Stimulated activated memory B cell treated with anti-CD40 and anti-IgM and Interleukin-4, amounts not matched to agents 10 μg/mL and 1 μg/mL and 100 μg/mL, for 72 hours (primary cell): ENCODE measurements around the gene SEC14L6.

ENCODE experiments used
- ATAC-seq: fragments of 150-1000 bp; cut with Tn5 transposase; 2 replicates; pipeline ENCODE4 v1.10.0; 2021
- H3K27ac Mint-ChIP-seq: one replicate; pipeline ENCODE4 v1.8.0; 2022; ENCODE audit warnings: mild to moderate bottlenecking, mixed read lengths
- H3K27me3 Mint-ChIP-seq: one replicate; pipeline ENCODE4 v1.8.0; 2022; ENCODE audit warnings: mixed read lengths
- H3K36me3 Mint-ChIP-seq: one replicate; pipeline ENCODE4 v1.8.0; 2022; ENCODE audit warnings: mixed read lengths
- H3K4me1 Mint-ChIP-seq: one replicate; pipeline ENCODE4 v1.8.0; 2022; ENCODE audit warnings: mixed read lengths
- H3K4me3 Mint-ChIP-seq: one replicate; pipeline ENCODE4 v1.8.0; 2022; ENCODE audit warnings: mild to moderate bottlenecking, moderate library complexity, mixed read lengths
- H3K9me3 Mint-ChIP-seq: one replicate; pipeline ENCODE4 v1.8.0; 2022; ENCODE audit warnings: mixed read lengths

Gene SEC14L6

DNA sequence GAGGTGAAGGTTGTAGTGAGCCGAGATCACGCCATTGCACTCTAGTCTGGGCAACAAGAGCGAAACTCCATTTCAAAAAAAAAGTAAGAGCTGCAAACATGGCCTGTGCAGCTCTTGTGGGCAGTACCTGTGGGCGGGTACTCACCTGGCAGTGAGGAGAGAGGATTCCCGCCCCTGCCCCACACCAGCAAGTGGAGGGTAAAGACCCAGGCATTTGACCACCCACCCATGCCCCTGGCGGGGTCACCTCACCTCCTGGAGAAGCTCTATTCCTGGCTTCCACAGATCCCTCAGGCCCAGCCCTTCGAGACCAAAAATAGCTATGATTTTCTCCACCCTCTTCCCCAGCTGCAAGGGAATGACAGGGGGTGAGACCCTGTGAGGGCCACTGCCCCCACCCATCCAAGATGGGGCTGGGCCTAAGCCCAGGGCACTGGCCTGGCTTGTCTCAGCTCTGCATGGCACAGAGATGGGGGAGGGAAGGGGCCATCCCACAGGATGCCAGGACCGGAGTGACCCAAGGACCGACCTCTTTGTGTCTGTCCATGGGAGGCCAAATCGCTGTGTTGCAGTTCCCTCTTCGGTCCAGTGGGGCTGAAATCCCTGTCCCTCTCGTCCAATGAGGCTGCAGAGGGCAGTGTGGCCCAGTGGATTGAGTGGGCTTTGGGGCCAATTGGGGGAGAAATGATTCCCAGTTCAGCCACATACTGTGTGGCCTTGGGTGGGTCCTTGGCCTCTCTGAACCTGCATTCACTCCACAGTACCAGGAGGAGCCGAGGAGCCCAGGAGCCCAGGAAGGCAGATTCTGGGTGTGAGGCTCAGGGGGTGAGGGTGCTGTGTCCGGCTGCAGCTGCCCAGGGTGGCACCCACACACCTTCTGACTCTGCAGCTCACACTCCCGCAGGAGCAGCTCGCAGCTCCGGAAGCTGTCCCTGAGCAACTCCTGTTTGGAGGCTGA lies 14.6 kb downstream of the SEC14L6 start:
- H3K36me3 Mint-ChIP-seq, result no peaks in the 10 kb centered on the region
- H3K27me3 Mint-ChIP-seq, result peaks cover 31% of the 10 kb centered on the region
- no peaks in the 10 kb centered on the region for H3K9me3 Mint-ChIP-seq
- no peak overlapping the region for H3K4me3 Mint-ChIP-seq
- H3K27ac Mint-ChIP-seq, result no peak overlapping the region
- no peak for ATAC-seq
- H3K4me1 Mint-ChIP-seq, result peaks cover 14% of the 10 kb centered on the region

DNA sequence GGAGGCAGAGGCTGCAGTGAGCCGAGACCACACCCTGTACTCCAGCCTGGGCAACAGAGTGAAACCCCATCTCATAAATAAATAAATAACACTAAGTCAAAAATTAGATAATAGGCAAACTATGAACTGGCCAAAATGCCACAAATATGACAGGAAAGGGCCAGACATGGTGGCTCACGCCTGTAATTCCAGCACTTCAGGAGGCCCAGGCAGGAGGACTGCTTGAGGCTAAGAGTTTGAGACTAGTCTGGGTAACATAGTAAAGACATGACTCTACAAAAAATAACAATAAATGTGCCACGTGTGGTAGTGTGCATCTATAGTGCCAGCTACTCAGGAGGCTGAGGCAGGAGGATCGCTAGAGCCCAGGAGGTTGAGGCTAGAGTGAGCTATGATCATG lies 19.9 kb downstream of the SEC14L6 start:
- no peaks in the 10 kb centered on the region for H3K9me3 Mint-ChIP-seq
- no peaks in the 10 kb centered on the region for H3K4me1 Mint-ChIP-seq
- peaks cover 41% of the 10 kb centered on the region for H3K27me3 Mint-ChIP-seq
- no peak overlapping the region for H3K4me3 Mint-ChIP-seq
- H3K27ac Mint-ChIP-seq, result no peak overlapping the region
- no peak for ATAC-seq
- no peaks in the 10 kb centered on the region for H3K36me3 Mint-ChIP-seq

DNA sequence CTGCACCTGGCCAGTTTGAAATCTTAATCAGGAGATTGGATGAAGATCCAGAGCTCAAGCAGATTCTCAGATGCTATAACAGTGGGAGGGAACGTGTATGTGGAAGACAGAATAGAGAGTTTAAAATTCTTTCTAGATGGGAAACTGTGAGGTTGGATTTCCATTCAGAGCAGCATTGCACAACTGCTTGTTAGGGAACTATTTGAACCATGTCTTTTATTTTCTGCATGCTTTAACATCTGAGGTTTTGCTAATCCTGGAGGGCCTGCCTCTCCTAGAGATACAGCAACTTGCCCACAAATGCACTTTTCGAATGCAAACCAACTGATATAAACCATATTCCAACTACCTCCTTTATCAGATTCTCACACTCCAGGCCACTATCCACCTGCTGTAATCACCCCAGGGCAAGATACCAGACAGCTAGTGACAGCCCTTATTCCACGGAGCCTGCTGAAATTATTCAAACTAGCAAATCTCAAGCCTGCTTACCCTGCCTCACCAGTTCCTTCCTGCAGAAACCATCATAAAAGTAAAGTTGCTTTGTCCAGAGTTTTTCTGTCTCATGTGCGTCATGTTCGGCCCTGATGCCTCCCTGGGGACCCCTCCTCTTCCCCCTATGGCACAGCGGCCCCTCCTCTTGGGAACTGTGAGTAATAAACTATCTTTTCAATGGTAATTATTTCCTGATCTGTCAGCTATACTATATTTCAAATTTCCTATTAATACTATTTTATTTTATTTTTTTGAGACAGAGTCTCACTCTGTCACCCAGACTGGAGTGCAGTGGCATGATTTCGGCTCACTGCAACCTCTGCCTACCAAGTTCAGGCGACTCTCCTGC lies 22.7 kb downstream of the SEC14L6 start:
- Mint-ChIP-seq H3K27me3 (peaks cover 45% of the 10 kb centered on the region), H3K9me3 (no peaks in the 10 kb centered on the region)

DNA sequence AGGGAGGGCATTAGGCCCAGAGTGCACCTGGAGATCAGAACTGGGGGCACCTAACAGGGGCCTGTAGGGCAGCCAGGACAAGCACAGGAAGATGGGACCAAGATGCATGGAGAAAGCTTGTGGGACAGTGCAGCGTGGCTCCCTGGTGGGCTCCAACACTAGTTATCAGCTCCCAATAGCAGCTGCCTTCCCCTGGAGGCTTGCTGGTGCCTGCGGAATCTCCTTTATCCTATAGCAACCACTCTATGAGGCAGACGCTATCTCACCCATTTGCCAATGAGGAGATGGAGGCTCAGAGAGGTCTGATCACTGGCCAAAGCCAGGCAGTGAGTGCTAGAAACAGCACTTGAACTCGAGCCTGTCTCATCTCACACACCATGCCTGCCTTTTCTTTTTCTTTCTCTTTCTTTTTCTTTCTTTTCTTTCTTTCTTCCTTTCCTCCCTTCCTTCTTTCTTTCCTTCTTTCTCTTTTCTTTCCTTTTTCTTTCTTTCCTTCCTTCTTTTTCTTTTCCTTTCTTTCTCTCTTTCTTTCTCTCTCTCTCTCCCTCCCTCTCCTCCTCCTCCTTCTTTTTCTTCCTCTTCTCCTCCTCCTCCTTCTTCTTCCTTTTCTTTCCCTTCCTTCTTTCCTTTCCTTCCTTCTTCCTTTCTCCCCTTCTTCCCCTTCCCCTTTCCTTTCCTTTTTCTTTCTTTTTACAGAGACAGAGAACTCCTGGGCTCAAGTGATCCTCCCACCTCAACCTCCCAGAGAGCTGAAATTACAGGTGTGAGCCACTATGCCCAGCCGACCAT lies 25.0 kb downstream of the SEC14L6 start:
- H3K9me3 Mint-ChIP-seq, result no peaks in the 10 kb centered on the region
- H3K4me3 Mint-ChIP-seq, result no peak overlapping the region
- no peaks in the 10 kb centered on the region for H3K36me3 Mint-ChIP-seq
- H3K27me3 Mint-ChIP-seq, result peaks cover 39% of the 10 kb centered on the region
- no peak overlapping the region for H3K27ac Mint-ChIP-seq
- H3K4me1 Mint-ChIP-seq, result no peaks in the 10 kb centered on the region
- ATAC-seq, result no peak

More for the DNA sequence above, 22.7 kb downstream of the SEC14L6 start:
- Mint-ChIP-seq H3K4me3 (no peak overlapping the region), H3K27ac (no peak overlapping the region), H3K36me3 (no peaks in the 10 kb centered on the region), H3K4me1 (no peaks in the 10 kb centered on the region)
- no peak for ATAC-seq

DNA sequence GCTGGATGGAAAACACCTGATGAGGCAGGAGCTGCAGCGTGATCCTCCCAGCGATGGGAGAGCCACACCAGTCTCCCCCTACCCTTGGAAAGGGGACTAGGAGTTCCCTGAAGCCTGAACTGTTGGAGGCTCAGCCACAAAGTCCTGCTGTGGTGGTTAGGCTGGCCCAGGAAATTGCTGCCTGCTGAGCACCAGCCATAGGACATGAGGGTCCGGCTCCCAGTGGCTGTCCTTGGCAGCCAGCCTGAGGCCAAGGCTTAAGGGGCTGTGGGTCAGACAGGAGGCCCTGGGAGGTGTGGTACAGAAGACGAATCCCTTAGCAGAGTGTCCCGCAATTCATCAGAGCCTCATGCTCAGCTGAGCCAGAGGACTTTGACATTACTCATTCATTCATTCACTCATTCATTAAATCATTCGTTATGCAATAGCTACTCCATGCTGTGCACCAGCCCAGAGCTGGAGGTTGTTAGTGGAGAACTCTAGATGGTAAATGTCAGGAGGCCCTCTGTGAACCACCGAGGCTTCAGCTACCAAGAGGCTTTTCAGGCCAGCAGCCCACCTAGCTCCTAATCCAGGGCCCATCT lies 26.6 kb downstream of the SEC14L6 start:
- Mint-ChIP-seq H3K36me3 (no peaks in the 10 kb centered on the region), H3K27me3 (peaks cover 29% of the 10 kb centered on the region), H3K27ac (no peak overlapping the region), H3K4me1 (no peaks in the 10 kb centered on the region), H3K4me3 (no peak overlapping the region), H3K9me3 (no peaks in the 10 kb centered on the region)
- no peak for ATAC-seq

DNA sequence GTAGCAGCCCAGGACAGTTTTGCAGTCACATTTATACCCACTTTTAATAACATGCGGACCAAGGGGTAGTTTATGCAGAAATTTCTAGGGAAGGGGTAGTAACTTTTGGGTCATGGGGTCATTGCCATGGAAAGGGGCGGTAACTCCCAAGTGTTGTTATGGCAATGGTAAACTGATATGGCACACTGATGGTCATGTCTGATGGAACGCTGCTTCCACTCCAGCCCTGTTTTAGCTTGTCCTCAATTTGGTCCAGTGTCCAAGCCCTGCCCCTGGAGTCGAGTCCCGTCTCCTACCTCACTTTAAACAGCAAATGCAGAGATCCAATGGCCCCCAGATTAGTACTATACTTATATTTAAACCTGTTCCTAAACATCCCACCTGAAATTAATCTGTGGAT lies 29.8 kb downstream of the SEC14L6 start:
- Mint-ChIP-seq H3K4me3 (no peak overlapping the region), H3K27me3 (peaks cover 29% of the 10 kb centered on the region), H3K27ac (no peak overlapping the region), H3K9me3 (peaks cover 3% of the 10 kb centered on the region), H3K4me1 (no peaks in the 10 kb centered on the region), H3K36me3 (no peaks in the 10 kb centered on the region)
- no peak for ATAC-seq

DNA sequence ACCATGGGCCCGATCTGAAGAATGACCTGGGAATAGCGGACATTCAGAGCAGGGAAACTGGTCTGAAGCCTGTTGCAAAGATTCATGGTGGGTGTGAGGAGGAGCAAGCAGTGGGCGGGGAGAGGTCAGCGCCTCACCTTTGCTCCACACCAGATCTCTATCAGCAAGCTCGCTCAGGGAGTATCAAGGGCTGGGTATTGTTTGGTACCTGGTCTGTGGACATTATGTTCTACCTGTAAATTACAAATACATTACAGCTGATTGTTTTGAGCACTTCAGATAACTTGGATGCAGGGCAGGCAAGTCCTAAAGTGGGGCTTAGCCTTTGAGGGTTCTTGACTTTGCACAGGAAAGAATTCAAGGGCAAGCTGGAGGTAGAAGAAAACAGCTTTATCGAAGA lies 30.3 kb downstream of the SEC14L6 start:
- H3K27ac Mint-ChIP-seq, result no peak overlapping the region
- H3K4me1 Mint-ChIP-seq, result no peaks in the 10 kb centered on the region
- no peak overlapping the region for H3K4me3 Mint-ChIP-seq
- peaks cover 25% of the 10 kb centered on the region for H3K27me3 Mint-ChIP-seq
- no peaks in the 10 kb centered on the region for H3K36me3 Mint-ChIP-seq
- H3K9me3 Mint-ChIP-seq, result peaks cover 3% of the 10 kb centered on the region
- no peak for ATAC-seq

DNA sequence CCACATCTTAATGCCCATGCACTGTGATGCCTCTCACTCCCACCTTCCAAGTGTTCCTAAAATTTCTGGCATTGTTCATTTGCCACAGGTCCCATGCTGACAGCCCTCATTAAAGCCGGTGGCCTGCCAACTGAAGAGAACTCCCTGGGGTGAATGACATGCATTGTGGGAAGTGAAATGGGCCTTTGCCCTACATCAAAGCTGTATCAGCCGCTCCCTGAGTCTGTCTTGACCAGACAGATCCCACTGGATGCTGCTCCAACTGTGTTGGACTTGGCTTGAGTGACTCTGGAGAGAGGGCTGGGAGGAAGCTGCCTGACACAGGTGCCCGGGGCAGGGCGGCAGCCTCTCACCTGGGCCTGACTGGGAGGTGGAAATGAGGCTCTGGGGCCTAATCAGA lies 32.3 kb downstream of the SEC14L6 start:
- ATAC-seq, result peak; percentile 31
- no peak overlapping the region for H3K4me3 Mint-ChIP-seq
- no peak overlapping the region for H3K27ac Mint-ChIP-seq
- H3K4me1 Mint-ChIP-seq, result no peaks in the 10 kb centered on the region
- H3K27me3 Mint-ChIP-seq, result peaks cover 30% of the 10 kb centered on the region
- H3K9me3 Mint-ChIP-seq, result peaks cover 3% of the 10 kb centered on the region
- H3K36me3 Mint-ChIP-seq, result no peaks in the 10 kb centered on the region

DNA sequence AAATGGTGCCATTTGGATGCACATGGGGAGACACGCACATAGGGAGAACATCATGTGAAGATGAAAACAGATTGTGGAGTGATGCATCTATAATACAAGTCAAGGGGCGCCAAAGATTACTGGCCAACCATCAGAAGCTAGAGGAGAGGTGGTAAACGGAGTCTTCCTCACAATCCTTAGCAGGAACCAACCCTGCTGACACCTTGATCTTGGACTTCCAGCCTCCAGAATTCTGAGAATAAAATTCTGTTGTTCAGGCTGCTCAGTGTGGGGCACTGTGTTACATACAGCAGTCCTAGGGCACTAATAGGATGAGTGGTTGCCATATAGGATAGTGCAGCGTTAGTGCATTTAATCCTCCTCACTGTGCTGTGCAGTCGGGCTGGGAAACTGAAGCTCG lies 33.1 kb downstream of the SEC14L6 start:
- no peak overlapping the region for H3K4me3 Mint-ChIP-seq
- no peak for ATAC-seq
- no peaks in the 10 kb centered on the region for H3K36me3 Mint-ChIP-seq
- peaks cover 30% of the 10 kb centered on the region for H3K27me3 Mint-ChIP-seq
- peaks cover 3% of the 10 kb centered on the region for H3K9me3 Mint-ChIP-seq
- H3K27ac Mint-ChIP-seq, result no peak overlapping the region
- no peaks in the 10 kb centered on the region for H3K4me1 Mint-ChIP-seq

DNA sequence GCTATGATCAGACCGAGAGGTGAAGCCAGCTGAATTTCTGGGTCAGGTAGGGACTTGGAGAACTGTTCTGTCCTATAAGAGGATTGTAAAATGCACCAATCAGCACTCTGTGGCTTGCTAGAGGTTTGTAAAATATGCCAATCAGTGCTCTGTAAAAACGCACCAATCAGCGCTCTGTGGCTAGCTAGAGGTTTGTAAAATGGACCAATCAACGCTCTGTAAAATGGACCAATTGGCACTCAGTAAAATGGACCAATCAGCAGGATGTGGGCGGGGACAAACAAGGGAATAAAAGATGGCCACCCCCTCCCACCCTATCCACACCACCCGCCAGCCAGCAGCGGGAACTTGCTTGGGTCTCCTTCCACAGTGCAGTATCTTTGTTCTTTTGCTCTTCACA lies 34.6 kb downstream of the SEC14L6 start:
- H3K9me3 Mint-ChIP-seq, result peaks cover 3% of the 10 kb centered on the region
- H3K27me3 Mint-ChIP-seq, result peaks cover 32% of the 10 kb centered on the region
- no peaks in the 10 kb centered on the region for H3K36me3 Mint-ChIP-seq
- H3K4me1 Mint-ChIP-seq, result no peaks in the 10 kb centered on the region
- H3K27ac Mint-ChIP-seq, result no peak overlapping the region
- no peak for ATAC-seq
- H3K4me3 Mint-ChIP-seq, result no peak overlapping the region

DNA sequence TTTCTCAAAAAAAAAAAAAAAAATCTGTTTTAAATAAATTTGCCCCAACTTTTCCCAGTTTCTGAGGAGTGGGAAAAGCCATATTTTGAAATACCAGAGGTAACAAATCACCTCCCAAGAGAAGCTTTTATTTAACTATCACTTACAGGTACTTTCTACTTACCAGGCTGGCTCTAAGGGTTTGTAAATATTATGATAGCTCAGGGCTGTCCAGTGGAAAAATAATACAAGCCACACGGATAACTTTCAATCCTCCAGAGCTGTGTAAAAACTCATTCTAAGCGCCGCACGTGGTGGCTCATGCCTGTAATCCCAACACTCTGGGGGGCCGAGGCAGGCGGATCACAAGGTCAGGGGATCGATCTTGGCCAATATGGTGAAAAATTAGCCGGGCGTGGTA lies 35.4 kb downstream of the SEC14L6 start:
- H3K4me1 Mint-ChIP-seq, result no peaks in the 10 kb centered on the region
- no peak overlapping the region for H3K4me3 Mint-ChIP-seq
- H3K36me3 Mint-ChIP-seq, result no peaks in the 10 kb centered on the region
- H3K9me3 Mint-ChIP-seq, result peaks cover 3% of the 10 kb centered on the region
- ATAC-seq, result no peak
- H3K27ac Mint-ChIP-seq, result no peak overlapping the region
- H3K27me3 Mint-ChIP-seq, result peaks cover 40% of the 10 kb centered on the region

DNA sequence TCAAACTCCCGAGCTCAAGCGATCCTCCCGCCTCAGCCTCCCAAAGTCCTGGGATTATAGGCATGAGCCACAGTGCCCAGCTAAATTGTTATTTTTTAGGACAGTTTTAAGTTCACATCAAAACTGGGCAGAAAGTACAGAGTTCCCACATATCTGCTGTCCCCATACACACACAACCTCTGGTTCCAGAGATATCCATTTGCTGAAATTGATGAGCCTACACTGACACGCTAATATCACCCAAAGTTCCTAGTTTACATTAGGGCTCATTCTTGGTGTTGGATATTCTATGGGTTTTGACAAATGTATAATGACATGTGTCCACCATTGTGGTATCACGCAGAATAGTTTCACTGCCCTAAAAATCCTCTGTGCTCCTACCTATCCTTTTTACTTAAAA lies 38.3 kb downstream of the SEC14L6 start:
- Mint-ChIP-seq H3K4me3 (no peak overlapping the region), H3K36me3 (no peaks in the 10 kb centered on the region), H3K4me1 (no peaks in the 10 kb centered on the region), H3K9me3 (peaks cover under 1% of the 10 kb centered on the region), H3K27ac (no peak overlapping the region), H3K27me3 (peaks cover 52% of the 10 kb centered on the region)
- no peak for ATAC-seq

DNA sequence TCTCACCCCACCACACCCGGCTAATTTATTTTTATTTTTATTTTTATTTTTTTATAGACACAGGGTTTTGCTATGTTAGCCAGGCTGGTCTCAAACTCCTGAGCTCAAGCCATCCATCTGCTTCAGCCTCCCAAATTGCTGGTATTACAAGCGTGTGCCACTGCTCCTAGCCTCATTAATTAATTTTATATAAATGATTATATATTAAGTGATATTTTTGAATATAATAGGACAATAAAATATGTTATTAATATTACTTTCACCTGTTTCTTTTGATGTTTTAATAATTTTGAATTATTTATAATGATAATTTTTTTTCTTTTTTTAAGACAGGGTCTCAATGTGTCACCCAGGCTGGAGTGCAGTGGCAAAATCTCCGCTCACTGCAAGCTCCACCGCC lies 38.9 kb downstream of the SEC14L6 start:
- no peak for ATAC-seq

DNA sequence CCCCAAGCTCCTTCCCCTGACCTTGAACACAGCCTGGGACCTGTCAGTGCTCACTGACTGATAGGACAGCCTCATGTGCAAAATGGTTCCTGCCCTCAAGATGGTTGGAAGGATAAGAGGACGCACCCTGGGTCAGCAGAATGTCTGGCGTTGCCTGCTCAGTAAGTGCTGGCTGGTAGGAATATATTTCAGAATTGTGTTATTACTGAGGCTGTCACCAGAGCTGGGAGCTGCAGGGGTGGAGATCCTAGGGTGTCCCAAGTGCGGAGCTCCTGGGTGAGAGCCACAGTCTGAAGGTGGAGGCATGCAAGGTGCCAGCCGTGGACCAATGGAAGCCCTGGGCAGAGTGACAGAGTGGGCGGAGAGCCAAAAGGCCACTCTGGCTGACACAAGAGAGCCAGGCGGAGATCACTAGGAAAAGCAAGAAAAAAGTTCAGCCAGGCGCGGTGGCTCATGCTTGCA lies 40.0 kb downstream of the SEC14L6 start:
- Mint-ChIP-seq H3K36me3 (no peaks in the 10 kb centered on the region), H3K4me3 (no peak overlapping the region), H3K4me1 (no peaks in the 10 kb centered on the region), H3K27ac (no peak overlapping the region), H3K27me3 (peaks cover 60% of the 10 kb centered on the region), H3K9me3 (no peaks in the 10 kb centered on the region)
- no peak for ATAC-seq

More for the DNA sequence above, 38.9 kb downstream of the SEC14L6 start:
- Mint-ChIP-seq H3K9me3 (no peaks in the 10 kb centered on the region), H3K36me3 (no peaks in the 10 kb centered on the region), H3K4me3 (no peak overlapping the region), H3K27ac (no peak overlapping the region), H3K27me3 (peaks cover 58% of the 10 kb centered on the region), H3K4me1 (no peaks in the 10 kb centered on the region)

DNA sequence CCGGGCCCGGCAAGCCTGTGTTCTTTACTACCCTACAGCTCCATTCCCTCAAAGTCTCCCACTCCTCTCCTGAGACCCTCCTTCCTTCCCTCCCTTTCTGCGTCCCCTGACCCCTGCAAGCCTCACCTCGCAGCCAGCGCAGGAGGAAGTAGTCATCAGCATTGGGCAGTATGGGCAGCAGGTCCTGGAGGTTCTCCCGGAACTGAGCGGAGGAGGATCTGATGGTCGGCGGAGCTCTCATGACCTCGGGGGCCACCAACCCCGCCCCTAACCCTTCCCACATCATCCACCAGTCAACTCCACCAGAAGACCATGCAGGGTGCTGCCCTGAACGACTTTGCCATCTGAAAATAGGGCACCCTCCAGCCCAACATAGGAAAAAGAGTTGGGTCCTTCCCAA lies 43.0 kb downstream of the SEC14L6 start:
- H3K4me3 Mint-ChIP-seq, result no peak overlapping the region
- ATAC-seq, result no peak
- H3K27ac Mint-ChIP-seq, result no peak overlapping the region
- H3K36me3 Mint-ChIP-seq, result no peaks in the 10 kb centered on the region
- H3K27me3 Mint-ChIP-seq, result peaks cover 55% of the 10 kb centered on the region
- no peaks in the 10 kb centered on the region for H3K9me3 Mint-ChIP-seq
- H3K4me1 Mint-ChIP-seq, result no peaks in the 10 kb centered on the region
